COLO668 (cell line): Measurements from ENCODE around the gene RPS28.
"Not testable (repeated sequence)": the region's sequence is repeated elsewhere in the genome, so short reads cannot be mapped to it uniquely, and the experiment has no call there.

Source experiments
- DNase-seq: peaks from one replicate; lab custom pipeline; 2025; ENCODE audit not compliant: unreplicated experiment; lab: John Stamatoyannopoulos, UW

RPS28 gene

GRCh38 chr19:8340341-8341096 is 19.2 kb downstream of the RPS28 start:
- DNase-seq = no peak

GRCh38 chr19:8341504-8341903 is 20.2 kb downstream of the RPS28 start:
- not testable (repeated sequence) for DNase-seq

GRCh38 chr19:8342316-8342683 is 21.0 kb downstream of the RPS28 start:
- DNase-seq = no peak

GRCh38 chr19:8342684-8343482 is 21.6 kb downstream of the RPS28 start, which contains the start of gene KANK3:
KANK3 (minus strand) TSS chr19:8343262; CDS start chr19:8337828, 5,434 bp downstream.
- peak; percentile 64 for DNase-seq

- no peak for DNase-seq
Measured at GRCh38 chr19:8343483-8343844, 22.2 kb downstream of the RPS28 start.

GRCh38 chr19:8349629-8350372 is 28.5 kb downstream of the RPS28 start:
- not testable (repeated sequence) for DNase-seq

GRCh38 chr19:8352134-8352827 is 31.0 kb downstream of the RPS28 start:
- no peak for DNase-seq

- DNase-seq = not testable (repeated sequence)
Measured at GRCh38 chr19:8352845-8353244, 31.5 kb downstream of the RPS28 start.

- no peak for DNase-seq
Measured at GRCh38 chr19:8355631-8356402, 34.5 kb downstream of the RPS28 start.

GRCh38 chr19:8357007-8357521 is 35.8 kb downstream of the RPS28 start:
- DNase-seq = no peak

- no peak for DNase-seq
Measured at GRCh38 chr19:8358948-8359347, 37.7 kb downstream of the RPS28 start.

GRCh38 chr19:8360196-8360595 is 38.9 kb downstream of the RPS28 start:
- DNase-seq = no peak

- DNase-seq = peak; percentile 56
Measured at GRCh38 chr19:8361921-8362793, 40.9 kb downstream of the RPS28 start.

- DNase-seq = no peak
Measured at GRCh38 chr19:8363803-8364771, 42.8 kb downstream of the RPS28 start, which contains the start of gene ANGPTL4. ANGPTL4 (plus strand) TSS chr19:8364155; CDS start chr19:8364322, 167 bp downstream.

GRCh38 chr19:8366121-8366581 is 44.9 kb downstream of the RPS28 start:
- DNase-seq = no peak

GRCh38 chr19:8366961-8367326 is 45.6 kb downstream of the RPS28 start:
- DNase-seq = no peak

GRCh38 chr19:8367327-8368001 is 46.2 kb downstream of the RPS28 start:
- peak; percentile 56 for DNase-seq
